OCI-LY7 (cell line): ENCODE data around the gene TPRA1.

ENCODE experiments used
- CTCF ChIP-seq: fragments of 200-600 bp; sonication (generic); conservative IDR thresholded peaks from 2 replicates; pipeline ENCODE4 v1.5.1; 2014; ENCODE audit warnings: mild to moderate bottlenecking, antibody characterized with exemption, low read length, moderate library complexity, mixed read lengths
- EZH2phosphoT487 ChIP-seq: fragments of 200-600 bp; sonication (generic); IDR thresholded peaks from 2 replicates; pipeline ENCODE4 v1.6.1; 2018; ENCODE audit warnings: low read depth, borderline replicate concordance, mild to moderate bottlenecking, mixed run types, antibody characterized with exemption, low read length, moderate library complexity, mixed read lengths

GRCh38 chr3:127541320-127541719 lies 49.2 kb downstream of the TPRA1 start:
- no peak for TF ChIP-seq CTCF
- TF ChIP-seq EZH2phosphoT487 = no peak
